Mucosa of rectum (tissue), 2 donors: ENCODE data around the gene CEP95.

Source experiments
- H3K27ac ChIP-seq, 2 donors: one replicate each; pipeline ENCODE4 v1.7.0; 2013; ENCODE audit warnings: inconsistent platforms in 2 of 2, low read depth in 2 of 2, low read length in 2 of 2
- H3K27me3 ChIP-seq, 2 donors: one replicate each; pipeline ENCODE4 v1.7.0; 2013; ENCODE audit warnings: low read length in 2 of 2; ENCODE audit not compliant: control insufficient read depth in 2 of 2, insufficient read depth in 2 of 2
- H3K36me3 ChIP-seq, 2 donors: one replicate each; pipeline ENCODE4 v1.7.0; 2013; ENCODE audit warnings: low read length in 2 of 2; ENCODE audit not compliant: control insufficient read depth in 2 of 2, insufficient read depth in 2 of 2
- H3K4me1 ChIP-seq, 2 donors: one replicate each; pipeline ENCODE4 v1.7.0; 2013; ENCODE audit warnings: low read length in 2 of 2, mild to moderate bottlenecking in 1 of 2; ENCODE audit not compliant: control insufficient read depth in 2 of 2, insufficient read depth in 2 of 2
- H3K4me3 ChIP-seq, 2 donors: one replicate each; pipeline ENCODE4 v1.7.0; 2013; ENCODE audit warnings: low read length in 2 of 2
- H3K9ac ChIP-seq, 2 donors: one replicate each; pipeline ENCODE4 v1.7.0; 2013; ENCODE audit warnings: low read length in 2 of 2, low read depth in 1 of 2, mild to moderate bottlenecking in 1 of 2
- H3K9me3 ChIP-seq, 2 donors: one replicate each; pipeline ENCODE4 v1.7.0; 2013; ENCODE audit warnings: low read length in 2 of 2; ENCODE audit not compliant: control insufficient read depth in 2 of 2
- donor health status: healthy.
- donor health status: Normal muscosa, but diverticular disease.

The CEP95 gene

GRCh38 chr17:64583038-64583437, 76.3 kb downstream of the CEP95 start:
- Histone ChIP-seq H3K9me3 (no peaks in the 10 kb centered on the region), H3K27ac (no peak overlapping the region), H3K36me3 (peaks cover 12 to 29% of the 10 kb centered on the region in 2 donors), H3K4me1 (no peaks in the 10 kb centered on the region), H3K4me3 (no peak overlapping the region), H3K9ac (no peak overlapping the region), H3K27me3 (no peaks in the 10 kb centered on the region)

- Histone ChIP-seq H3K9me3 (no peaks in the 10 kb centered on the region), H3K27ac (no peak overlapping the region), H3K27me3 (no peaks in the 10 kb centered on the region), H3K4me1 (no peaks in the 10 kb centered on the region), H3K36me3 (peaks cover 12 to 29% of the 10 kb centered on the region in 2 donors), H3K4me3 (no peak overlapping the region), H3K9ac (no peak overlapping the region)
Measured at GRCh38 chr17:64585146-64585545, 78.4 kb downstream of the CEP95 start.
